GM19043 (cell line): ENCODE results near the gene PRPF6.
"Not testable (repeated sequence)": the region's sequence is repeated elsewhere in the genome, so short reads cannot be mapped to it uniquely, and the experiment has no call there.

Source experiments
- ATAC-seq: cut with Tn5 transposase; IDR thresholded peaks from one replicate; pipeline ENCODE4 v1.9.1; 2021; ENCODE audit warnings: low read depth; ENCODE audit not compliant: unreplicated experiment

The PRPF6 gene

DNA sequence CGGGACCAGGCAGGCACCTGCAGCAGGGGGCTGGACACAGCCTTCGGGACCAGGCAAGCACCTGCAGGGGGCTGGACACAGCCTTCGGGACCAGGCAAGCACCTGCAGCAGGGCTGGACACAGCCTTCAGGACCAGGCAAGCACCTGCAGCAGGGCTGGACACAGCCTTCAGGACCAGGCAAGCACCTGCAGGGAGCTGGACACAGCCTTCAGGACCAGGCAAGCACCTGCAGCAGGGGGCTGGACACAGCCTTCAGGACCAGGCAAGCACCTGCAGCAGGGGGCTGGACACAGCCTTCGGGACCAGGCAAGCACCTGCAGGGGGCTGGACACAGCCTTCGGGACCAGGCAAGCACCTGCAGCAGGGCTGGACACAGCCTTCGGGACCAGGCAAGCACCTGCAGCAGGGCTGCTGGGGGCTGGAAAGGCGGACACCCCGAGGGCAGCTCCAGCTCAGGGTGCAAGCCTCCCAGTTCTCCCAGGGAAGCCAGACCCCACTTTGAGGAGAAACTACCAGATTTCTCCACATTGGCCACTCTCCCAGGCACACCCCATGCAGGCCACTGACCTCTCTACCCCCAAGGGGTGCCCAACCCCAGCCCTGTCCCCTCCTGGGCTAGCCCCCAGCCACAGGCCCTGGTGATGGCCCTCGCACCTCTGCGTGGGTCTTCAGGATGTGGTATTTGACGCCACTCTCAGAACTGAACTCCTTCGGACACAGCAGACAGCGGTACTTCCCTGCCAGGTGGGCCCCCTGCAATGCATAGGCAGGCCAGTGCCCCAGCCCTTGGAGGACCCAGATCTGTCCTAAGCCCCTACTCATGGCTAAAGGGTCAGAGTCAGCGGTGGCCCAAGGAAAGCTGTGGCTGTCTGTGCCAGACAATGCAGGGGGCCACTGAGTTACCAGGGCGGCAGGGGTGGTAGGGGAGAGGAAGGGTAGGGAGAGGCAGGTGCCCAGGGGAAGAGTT is 20.0 kb upstream of the PRPF6 start:
- not testable (repeated sequence) for ATAC-seq

DNA sequence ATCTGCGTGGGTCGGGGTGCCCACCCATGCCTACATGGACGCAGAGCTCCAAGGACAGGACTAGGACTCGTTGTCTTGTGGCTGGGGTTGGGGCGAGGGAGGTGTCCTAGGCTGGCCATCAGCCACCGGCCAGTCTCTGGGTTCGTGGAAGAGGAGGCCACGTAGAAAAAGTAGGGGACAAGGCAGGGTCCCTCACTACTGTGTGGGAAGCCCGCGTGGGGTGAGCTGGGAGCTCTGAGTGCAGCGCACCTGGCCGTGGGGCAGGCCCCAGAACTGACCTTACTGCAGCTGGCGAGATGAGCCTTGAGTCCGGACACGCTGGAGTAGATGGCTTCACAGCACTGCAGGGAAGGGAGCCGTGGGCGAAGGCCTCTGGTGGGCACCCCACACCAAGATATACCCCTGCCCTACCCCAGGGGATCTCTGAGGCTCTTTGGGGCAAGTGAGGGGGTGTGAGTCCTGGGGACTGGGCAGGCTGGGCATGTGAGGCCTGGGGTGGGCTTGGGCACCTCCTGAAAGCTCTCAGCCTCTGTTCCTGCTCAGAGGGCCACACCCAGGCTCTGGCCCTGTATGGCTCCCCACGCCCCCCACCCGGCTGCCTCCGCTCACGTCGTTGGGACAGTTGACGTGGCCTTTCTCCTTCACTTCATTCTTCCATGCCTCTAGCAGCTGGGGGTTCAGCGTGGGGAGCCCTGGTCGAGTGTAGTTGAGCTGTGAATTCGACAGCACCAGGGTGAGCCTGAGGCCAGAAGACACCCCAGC is 19.1 kb upstream of the PRPF6 start:
- ATAC-seq, result no peak

DNA sequence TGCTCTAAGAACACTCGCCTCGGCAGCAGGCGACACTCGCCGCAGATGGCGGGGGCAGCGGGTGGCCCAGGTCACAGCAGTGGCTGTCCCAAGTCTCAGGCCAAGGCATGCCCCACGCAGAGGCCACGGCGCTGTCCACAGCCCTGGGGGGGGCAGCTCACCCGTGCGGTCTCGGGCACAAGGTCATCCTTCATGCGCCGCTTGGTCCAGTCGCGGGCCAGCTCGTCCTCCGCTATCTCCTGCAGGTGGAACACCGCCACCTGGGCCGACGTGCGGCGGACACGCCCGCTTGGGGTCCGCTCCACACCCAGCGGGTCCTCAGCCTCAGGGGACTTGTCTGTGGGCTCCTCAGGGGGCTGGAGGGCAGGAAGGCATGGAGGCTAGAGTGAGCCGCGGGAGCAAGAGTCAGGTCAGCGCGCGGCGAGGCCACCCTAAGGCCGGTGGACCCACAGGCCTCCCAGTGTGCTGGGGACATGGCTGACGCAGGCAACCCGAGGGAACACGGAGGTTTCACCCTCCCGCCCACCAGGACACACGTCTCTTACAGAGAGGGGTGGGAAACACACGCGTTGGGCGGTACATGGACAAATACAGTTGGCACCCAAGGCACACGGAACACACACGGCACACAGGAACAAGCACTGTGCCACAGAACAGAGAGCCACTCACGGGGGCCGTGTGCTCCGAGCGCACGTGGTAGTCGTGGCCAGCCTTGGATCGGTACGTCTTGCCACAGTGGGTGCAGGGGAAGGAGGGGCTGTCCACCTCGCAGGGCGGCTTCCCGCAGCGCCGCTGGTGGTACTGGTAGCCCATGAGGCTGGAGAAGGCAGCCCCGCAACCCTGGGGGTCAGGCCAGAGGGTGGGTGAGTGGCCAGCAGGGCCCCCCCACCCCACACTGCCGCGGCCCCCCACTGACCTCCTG is 18.2 kb upstream of the PRPF6 start:
- ATAC-seq, result no peak

DNA sequence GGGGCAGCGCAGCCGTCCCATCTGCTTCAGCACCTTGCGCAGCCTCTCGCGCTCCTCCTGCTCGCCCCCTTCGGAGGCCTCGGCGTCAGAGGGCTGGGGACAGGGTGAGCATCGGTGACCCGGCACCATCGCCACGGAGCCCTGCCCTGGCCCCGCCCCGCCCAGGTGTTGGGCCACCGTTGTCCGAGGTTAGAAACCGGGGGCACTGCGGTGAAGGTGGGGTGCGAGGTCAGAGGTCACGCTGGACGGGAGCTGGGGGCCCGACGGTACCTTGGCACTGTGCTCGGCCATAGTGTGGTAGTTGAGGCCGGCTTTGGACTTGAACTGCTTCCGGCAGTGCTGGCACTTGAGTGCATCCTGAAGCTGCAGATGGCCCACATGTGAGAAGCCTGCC is 17.6 kb upstream of the PRPF6 start:
- no peak for ATAC-seq

DNA sequence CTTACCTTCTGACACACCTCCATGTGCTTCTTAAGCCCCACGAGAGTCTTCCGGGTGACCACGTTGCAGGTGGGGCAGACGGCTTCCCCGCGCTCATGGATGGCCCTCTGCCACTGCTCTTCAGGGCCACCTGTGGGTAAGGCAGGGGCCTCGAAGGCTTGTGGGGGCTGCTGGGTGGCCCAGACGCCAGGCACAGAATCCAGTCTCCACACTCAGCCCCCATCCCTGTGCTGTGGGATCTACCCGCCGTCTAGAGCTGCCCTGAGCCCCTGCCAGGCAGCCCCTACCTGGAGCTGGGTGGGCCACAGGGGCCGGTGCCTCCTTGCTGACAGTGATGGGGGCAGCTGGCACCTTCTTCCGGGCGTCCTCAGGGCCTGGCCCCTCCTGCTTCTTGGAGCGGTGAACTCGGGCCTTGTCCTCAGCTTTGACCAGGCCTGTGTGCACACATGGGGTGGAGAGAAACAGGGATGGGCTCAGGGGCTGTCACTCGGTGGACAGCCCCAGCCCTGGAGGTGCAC is 17.1 kb upstream of the PRPF6 start:
- ATAC-seq, result no peak

DNA sequence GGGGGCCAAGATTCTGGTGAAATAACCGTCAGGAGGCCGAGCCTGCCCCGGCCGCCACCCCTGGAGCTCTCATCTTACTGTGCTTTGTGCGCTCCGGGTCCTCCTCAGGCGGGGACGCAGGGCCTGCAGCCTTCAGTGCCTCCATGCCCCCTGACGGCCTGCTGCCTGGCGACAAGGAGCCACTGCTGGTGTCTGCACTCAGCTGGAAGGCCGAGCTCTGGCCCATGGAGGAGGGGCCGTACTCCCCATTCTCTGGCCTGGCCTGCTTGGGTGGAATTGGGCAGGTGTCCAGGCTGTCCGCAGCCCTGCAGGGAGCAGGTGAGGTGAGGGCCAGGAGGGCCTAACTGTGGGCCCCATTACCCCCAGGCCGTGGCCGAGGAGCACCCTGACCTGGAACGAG is 16.5 kb upstream of the PRPF6 start:
- no peak for ATAC-seq

DNA sequence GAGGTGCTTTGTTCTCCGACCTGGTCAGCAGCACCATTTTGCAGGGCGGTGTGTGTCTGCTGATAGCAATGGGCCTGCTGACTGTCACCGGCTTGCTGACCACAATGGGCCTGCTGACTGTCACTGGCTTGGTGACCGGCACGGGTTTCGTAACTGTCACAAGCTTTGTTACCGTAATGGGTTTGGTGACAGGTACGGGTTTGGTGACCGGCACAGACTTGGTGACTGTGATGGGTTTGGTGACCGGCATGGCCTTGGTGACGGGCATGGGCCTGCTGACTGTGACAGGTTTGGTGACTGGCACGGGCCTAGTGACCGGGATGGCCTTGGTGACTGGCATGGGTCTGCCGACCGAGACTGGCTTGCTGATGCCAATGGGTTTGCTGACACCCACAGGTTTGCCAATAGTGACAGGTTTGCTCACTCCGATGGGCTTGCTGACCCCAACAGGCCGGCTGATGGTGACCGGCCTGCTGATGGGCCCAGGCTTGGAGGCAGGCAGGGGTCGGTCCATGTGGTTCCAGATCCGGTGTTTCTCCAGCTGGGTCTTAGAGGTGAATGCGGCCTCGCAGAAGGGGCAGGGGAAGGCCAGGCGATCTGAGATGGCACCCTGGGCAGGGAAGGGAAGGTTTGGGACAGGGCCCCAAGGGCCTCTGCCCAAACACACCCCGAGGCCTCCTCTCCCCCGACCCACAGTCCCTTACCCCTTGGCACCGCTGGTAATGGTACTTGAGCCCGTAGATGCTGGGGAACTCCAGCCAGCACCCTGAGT is 14.6 kb upstream of the PRPF6 start:
- ATAC-seq, result no peak

DNA sequence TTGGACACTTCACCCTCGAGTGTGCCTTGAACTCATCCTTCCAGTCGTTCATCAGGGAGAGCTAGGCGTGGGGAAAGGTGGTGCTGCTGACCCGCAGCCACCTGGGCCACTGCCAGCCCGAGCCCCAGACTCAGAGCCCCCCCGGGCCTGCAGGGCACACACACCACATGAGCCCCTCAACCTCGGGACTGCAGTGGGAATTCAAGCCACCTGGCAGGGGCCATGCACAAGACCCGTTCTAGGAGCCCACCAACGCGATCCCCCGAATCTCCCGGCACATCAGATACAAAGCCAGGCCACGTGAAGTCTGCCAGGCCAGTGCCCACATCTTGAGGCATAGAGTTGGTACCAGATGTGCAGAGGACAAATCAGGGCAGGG is 14.0 kb upstream of the PRPF6 start:
- ATAC-seq, result no peak

DNA sequence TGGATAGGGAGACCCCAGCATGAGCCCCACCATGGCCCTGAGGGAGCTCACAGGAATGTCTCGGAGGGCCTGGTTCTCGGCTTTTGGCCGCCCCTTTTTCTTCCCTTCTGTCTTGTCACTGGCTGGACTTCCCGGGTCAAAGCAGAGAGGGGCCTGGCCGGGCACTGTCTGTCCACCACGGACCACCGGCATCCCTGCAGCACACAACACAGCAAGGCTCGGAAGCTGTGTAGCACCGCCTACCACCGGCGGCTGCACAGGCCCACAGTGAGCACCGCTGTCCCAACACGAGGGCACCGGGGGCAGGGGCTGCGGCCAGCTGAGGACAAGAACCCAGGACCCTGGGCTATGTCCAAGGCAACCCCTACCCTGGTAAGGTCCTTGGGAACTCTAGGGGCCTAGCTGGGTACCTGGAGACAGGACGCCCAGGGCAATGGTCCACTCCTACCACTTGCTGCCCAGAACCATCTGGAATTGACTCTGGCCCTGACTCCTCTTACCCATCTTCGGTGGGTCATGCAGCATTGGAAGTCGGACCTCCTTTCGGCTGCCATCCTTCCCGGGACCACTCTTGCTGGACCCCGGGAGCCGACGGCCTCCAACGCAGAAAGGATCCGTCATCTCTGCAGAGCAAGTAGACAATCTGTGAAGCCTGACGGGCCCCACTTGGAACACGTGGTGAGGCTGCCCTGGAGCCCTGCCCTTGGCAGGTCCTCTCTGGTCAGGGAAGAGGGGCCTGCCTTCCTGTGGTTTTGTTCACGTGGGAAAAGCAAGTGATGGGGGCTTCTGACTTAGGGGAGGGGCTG is 13.4 kb upstream of the PRPF6 start:
- ATAC-seq, result no peak

DNA sequence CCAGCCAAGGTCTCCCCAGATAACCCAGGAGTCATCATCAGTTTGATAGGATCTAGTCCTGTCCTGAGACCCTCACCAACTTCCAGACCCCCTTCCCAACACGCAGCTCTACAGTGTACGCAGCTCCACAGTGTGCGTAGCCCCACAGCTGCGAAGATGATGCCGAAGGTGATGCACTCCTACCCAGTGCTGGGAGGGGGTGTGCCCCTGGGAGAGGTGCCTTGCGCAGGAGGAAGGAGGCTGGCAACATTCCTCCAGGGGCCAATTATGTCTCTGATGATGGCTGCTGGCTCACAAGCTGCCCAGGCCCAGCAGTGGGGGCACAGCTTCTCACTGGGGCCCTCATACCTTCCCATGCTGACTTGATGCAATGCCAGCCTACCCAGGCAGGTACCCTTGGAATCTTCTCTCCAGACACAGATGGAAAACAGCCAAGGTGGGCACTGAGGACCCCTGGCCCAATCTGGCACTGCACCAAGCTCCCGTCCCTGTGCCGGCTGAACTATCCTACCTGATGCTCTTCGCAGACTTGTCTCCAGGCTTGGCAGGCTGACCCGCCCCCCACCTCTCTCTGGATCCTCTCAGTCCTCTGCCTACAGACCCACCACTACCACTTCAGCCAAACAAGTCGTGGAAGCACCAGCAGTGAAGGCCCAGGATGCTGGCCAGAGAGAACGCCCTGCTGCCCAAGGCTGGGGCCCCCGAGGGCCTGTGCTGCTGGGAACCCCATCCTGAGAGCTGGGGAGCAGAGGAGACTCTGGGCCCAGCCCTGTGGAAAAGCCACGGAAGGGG is 12.6 kb upstream of the PRPF6 start:
- ATAC-seq, result no peak

DNA sequence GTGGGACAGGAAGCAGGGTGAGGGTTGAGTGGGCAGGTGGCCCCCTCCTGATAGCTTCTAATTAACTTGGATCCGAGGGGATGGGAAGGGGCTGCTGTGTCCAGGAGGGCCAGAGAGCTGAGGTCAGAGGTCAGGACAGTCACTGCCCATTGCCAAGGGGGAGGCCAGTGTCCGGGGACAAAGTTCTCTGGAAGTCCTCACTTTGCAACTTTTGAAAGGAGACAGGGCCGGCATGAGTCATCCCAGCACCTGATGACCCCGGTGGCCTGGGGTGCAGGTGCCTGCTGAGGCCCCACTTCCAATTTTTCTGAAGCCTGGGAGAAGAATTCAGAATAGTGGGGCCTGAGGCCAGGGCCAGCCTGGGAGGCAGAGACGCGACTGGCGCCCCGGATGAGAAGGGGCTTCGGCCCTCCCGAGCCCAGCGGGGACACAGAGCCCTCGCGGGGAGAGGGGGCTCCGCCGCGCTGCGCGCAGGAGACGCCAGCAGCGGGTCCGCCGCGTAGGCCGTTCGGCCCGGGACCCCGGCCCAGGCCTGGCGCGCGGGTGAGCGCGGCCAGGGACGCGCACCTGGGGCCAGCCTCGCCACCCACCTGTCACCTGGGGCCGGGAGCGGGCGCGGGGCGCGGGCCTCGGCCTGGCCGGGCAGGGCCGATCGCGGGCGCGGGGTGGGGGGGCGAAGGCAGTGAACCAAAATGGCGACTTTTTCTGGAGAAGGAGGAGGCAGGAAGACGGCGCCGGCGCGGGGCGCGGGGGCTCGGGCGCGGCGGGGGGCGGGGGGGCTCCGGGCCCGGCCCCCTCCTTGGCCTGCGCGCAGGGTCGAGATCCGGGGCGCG is 11.8 kb upstream of the PRPF6 start:
- ATAC-seq, result no peak

DNA sequence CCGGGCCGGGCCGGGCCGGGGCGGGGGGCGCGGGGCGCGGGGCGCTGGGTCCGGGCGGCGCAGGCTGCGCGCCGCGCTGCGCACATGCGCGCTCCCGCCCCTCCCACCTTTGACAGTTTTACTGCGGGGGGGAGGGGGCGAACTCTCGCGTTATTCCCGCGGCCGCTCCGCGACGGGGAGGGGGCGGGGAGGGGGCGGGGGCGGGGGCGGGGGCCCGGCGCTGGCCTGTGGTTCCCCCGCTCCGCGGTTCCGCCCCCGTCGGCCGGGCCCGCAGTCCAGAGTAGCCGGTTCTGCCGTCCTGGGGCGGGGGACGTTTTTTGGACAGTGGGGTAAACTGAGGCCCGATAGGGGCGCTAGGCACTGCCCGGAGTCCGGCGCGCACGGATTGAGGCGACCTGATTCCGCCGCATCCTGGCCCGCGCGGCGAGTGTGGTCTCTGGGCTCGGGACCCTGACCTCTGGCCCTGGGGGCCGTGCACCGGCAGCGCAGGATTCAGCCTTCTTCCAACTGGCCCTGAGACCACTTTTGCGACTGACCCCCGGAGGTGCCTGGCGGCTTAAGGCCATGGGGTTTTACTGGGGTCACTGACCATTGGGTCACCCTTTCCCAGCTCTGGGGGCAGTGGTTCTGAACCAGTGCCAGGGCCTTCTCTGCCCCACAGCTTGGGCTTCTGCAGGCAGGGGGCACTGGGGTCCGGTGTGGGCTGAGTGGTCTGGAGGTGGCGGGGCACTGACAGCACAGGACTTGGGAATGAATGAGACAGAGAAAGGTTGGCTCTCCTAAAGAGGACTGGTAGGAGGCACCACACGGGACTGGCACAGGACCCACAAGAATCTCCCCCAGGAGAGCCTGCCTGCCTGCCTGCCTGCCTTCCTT is 10.9 kb upstream of the PRPF6 start, which contains the start of gene ZNF512B:
Gene ZNF512B (minus strand): TSS at position 93 of the 876 bp plus-strand sequence. CDS start 1,980 bp downstream, outside the sequence.
- ATAC-seq, result no peak

DNA sequence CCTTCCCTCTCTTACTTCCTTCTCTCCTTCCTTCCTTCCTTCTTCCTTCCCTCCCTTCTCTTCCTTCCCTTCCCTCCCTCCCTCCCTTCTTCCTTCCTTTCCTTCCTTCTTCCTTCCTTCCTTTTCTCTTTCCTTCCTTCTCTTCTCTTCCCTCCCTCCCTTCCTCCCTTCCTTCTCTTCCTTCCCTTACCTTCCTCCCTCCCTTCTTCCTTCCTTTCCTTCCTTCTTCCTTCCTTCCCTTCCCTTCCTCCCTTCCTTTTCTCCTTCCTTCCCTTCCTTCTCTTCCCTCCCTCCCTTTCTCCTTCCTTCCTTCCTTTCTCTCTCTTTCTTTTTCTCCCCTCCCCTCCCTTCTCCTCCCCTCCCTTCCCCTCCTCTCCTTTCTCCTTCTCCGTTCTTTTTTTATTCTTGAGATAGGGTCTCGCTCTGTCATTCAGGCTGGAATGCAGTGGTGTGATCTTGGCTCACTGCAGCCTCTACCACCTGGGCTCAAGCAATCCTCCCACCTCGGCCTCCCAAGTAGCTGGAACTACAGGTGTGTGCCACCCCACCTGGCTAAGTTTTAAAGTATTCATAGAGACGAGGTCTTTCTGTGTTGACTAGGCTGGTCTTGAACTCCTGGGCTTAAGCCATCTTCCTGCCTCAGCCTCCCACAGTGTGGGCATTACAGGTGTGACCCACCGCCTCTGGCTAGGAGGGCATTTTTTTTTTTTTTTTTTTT is 10.1 kb upstream of the PRPF6 start:
- no peak for ATAC-seq

DNA sequence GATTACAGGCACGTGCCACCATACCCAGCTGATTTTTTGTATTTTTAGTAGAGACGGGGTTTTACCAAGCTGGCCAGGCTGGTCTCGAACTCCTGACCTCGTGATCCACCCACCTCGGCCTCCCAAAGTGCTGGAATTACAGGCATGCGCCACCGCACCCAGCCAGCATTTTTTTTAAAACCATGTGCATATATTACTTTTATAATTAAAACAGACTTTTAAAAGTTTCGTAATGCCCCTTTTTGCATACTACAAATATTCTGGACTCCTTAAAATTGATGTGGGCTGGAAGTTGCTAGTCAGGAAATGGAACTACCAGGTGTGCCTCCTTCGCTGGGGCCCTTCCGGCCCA is 9.0 kb upstream of the PRPF6 start:
- ATAC-seq, result not testable (repeated sequence)

DNA sequence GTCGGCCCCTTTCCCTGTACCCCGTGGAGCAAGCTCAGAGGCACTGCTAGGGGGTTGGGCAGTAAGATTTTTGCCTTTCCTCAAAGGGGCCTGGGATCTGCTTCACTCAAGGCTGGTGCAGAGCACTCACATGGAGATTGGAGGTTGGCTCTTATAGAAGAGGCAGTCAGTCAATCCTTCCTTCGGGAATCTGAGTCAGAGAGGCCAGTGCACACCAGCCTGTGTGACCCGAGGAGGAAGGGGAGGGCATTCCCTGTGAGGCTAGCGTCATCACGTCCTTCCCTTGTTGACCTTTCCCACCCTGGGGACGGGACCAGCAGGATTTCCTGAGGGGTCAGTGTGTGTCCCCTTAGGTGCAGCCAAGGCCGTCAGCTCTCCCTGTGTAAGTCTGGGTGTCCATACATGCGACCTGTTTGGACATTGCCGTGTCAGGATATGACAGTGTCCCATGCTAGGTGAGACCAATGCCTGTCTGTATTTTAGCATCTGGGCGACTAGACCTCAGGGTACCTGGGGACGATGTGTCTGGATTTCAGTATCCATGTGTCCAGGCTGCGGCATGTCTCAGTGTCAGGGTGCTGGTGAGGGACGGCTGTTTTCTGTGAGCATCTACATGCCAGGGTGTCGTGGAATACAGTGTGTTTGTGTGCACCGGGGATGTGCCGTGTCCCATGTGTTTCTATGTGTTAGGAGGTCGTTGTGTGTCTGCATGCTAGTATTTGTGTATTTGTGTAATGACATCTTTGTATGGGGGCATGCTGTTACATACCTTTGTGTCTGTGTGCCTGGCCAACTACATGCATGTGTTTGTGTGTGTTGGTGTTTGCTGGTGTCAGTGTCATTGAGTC is 8.4 kb upstream of the PRPF6 start:
- ATAC-seq, result no peak
